ENCODE data around the gene CCDC102A. TPM values are rescaled to one million over a fixed set of nuclear protein-coding genes. Genes with fewer than 3 reads are reported as not detected.

The CCDC102A gene
- total and polyA plus RNA-seq, 2 of the 13 experiments (the other 11 are each of a cell fraction or from before 2014, with no cell fraction given) = 2.1 to 2.8 TPM

DNA sequence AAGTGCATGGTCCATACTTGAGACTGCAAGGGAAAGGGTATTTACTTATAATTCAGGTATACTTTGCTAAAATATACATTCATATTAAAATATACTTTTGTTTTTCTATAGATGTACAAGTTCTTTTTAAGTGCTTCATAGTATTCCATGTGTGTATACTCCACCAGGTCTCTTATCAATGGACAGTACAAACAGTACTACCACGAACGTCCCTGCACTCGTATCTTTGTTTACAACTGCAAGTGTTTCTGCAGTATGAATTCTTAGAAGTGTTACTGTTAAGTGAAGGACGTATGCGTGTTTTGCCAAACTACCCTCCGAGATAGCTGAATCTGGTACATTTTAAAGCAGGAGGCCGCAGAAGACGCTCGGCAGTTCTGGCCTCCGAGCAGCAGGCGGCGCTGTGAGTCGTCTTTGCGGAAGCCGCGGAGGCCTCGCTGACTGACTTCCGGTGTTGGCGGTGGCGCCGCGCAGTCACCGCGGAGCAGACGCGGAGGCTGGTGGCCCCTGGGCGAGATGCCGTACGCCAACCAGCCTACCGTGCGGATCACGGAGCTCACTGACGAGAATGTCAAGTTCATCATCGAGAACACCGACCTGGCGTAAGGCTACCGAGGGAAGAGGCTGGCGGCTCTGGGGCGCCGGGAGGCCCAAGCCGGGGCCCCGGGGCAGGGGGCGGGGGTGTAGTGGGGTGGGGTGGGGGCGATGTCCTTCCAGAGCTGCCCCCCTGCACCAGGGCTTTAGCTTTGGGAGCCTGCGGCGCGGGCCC is 74.0 kb downstream of the CCDC102A start, which contains the start of gene POLR2C (continued):
- TF ChIP-seq AGO1 (IDR thresholded peaks at IDR 0.05; ENCODE audit: low read depth, low read length, poor library complexity, severe bottlenecking) = peak; percentile 84
- TF ChIP-seq ARNTL (CRISPR knock-in tag; IDR thresholded peaks at IDR 0.05) = peak; percentile 81
- TF ChIP-seq, protein P1, sequence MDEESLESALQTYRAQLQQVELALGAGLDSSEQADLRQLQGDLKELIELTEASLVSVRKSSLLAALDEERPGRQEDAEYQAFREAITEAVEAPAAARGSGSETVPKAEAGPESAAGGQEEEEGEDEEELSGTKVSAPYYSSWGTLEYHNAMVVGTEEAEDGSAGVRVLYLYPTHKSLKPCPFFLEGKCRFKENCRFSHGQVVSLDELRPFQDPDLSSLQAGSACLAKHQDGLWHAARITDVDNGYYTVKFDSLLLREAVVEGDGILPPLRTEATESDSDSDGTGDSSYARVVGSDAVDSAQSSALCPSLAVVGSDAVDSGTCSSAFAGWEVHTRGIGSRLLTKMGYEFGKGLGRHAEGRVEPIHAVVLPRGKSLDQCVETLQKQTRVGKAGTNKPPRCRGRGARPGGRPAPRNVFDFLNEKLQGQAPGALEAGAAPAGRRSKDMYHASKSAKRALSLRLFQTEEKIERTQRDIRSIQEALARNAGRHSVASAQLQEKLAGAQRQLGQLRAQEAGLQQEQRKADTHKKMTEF (CRISPR knock-in tag; IDR thresholded peaks at IDR 0.05) = peak; percentile 97
- no peak for TF ChIP-seq ZNF367 (CRISPR knock-in tag; IDR thresholded peaks at IDR 0.05; ENCODE audit: borderline replicate concordance)
- TF ChIP-seq ZNF850 (CRISPR knock-in tag; conservative IDR thresholded peaks at IDR 0.05) = no peak
- TF ChIP-seq NCOA5 (CRISPR knock-in tag; IDR thresholded peaks at IDR 0.05) = no peak
- TF ChIP-seq, protein P2, sequence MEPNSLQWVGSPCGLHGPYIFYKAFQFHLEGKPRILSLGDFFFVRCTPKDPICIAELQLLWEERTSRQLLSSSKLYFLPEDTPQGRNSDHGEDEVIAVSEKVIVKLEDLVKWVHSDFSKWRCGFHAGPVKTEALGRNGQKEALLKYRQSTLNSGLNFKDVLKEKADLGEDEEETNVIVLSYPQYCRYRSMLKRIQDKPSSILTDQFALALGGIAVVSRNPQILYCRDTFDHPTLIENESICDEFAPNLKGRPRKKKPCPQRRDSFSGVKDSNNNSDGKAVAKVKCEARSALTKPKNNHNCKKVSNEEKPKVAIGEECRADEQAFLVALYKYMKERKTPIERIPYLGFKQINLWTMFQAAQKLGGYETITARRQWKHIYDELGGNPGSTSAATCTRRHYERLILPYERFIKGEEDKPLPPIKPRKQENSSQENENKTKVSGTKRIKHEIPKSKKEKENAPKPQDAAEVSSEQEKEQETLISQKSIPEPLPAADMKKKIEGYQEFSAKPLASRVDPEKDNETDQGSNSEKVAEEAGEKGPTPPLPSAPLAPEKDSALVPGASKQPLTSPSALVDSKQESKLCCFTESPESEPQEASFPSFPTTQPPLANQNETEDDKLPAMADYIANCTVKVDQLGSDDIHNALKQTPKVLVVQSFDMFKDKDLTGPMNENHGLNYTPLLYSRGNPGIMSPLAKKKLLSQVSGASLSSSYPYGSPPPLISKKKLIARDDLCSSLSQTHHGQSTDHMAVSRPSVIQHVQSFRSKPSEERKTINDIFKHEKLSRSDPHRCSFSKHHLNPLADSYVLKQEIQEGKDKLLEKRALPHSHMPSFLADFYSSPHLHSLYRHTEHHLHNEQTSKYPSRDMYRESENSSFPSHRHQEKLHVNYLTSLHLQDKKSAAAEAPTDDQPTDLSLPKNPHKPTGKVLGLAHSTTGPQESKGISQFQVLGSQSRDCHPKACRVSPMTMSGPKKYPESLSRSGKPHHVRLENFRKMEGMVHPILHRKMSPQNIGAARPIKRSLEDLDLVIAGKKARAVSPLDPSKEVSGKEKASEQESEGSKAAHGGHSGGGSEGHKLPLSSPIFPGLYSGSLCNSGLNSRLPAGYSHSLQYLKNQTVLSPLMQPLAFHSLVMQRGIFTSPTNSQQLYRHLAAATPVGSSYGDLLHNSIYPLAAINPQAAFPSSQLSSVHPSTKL (CRISPR knock-in tag; IDR thresholded peaks at IDR 0.05) = peak; percentile 83
- peak; percentile 81 for TF ChIP-seq ZNF781 (CRISPR knock-in tag; IDR thresholded peaks at IDR 0.05; ENCODE audit: borderline replicate concordance, not compliant biosample characterization)
- TF ChIP-seq GPN1 (CRISPR knock-in tag; IDR thresholded peaks at IDR 0.05; ENCODE audit: borderline replicate concordance) = peak; percentile 67; the same call in 1 of the 2 replicates
- peak; percentile 78 for TF ChIP-seq ZNF317 (CRISPR knock-in tag; IDR thresholded peaks at IDR 0.05)
- TF ChIP-seq, protein P3, sequence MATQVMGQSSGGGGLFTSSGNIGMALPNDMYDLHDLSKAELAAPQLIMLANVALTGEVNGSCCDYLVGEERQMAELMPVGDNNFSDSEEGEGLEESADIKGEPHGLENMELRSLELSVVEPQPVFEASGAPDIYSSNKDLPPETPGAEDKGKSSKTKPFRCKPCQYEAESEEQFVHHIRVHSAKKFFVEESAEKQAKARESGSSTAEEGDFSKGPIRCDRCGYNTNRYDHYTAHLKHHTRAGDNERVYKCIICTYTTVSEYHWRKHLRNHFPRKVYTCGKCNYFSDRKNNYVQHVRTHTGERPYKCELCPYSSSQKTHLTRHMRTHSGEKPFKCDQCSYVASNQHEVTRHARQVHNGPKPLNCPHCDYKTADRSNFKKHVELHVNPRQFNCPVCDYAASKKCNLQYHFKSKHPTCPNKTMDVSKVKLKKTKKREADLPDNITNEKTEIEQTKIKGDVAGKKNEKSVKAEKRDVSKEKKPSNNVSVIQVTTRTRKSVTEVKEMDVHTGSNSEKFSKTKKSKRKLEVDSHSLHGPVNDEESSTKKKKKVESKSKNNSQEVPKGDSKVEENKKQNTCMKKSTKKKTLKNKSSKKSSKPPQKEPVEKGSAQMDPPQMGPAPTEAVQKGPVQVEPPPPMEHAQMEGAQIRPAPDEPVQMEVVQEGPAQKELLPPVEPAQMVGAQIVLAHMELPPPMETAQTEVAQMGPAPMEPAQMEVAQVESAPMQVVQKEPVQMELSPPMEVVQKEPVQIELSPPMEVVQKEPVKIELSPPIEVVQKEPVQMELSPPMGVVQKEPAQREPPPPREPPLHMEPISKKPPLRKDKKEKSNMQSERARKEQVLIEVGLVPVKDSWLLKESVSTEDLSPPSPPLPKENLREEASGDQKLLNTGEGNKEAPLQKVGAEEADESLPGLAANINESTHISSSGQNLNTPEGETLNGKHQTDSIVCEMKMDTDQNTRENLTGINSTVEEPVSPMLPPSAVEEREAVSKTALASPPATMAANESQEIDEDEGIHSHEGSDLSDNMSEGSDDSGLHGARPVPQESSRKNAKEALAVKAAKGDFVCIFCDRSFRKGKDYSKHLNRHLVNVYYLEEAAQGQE (IDR thresholded peaks at IDR 0.05; ENCODE audit: borderline replicate concordance in 1 of 2, low read depth in 1 of 2, low read length in 2 of 2) = peak in 1 of 2 experiments; percentile 80; a peak in 1 of 4 replicates
- peak; percentile 84; the same call in 1 of the 2 replicates for TF ChIP-seq KDM5A (IDR thresholded peaks at IDR 0.05; ENCODE audit: borderline replicate concordance, low read length)
- TF ChIP-seq ZNF136 (CRISPR knock-in tag; IDR thresholded peaks at IDR 0.05; ENCODE audit: low read depth) = no peak
- no peak for TF ChIP-seq KAT2B (IDR thresholded peaks at IDR 0.05; ENCODE audit: borderline replicate concordance, low read depth, low read length)
- TF ChIP-seq MEIS2 (CRISPR knock-in tag; IDR thresholded peaks at IDR 0.05) = peak; percentile 23; the same call in 1 of the 2 replicates
- peak; percentile 56; the same call in 1 of the 2 replicates for TF ChIP-seq RCOR2 (CRISPR knock-in tag; IDR thresholded peaks at IDR 0.05)
- TF ChIP-seq ZNF891 (CRISPR knock-in tag; IDR thresholded peaks at IDR 0.05) = peak; percentile 94
- peak; percentile 74; the same call in 1 of the 2 replicates for TF ChIP-seq ZNF224 (CRISPR knock-in tag; IDR thresholded peaks at IDR 0.05)

Measured in HepG2 (cell line).